GM13977 (cell line): ENCODE data around the gene CAMTA1.

Experiments
- DNase-seq: peaks from one replicate; pipeline ENCODE4 v3.0.0; 2012; ENCODE audit warnings: low spot score
- CTCF ChIP-seq: IDR thresholded peaks from 2 replicates; pipeline ENCODE4 v1.5.1; 2012; ENCODE audit warnings: mild to moderate bottlenecking, control low read depth; ENCODE audit not compliant: insufficient read depth; ENCODE audit errors: extremely low read depth, missing control alignments
- in situ Hi-C: fragments of 300-500 bp; cut with MboI; formaldehyde crosslinking; loops from one replicate; pipeline ENCODE4 v1.12.0; 2022; ENCODE audit warnings: low sequenced_read_pairs, low pct_unique_long_range_greater_than_20kb, mixed read lengths, inconsistent platforms; ENCODE audit not compliant: unreplicated experiment

Gene CAMTA1

GRCh38 chr1:7568053-7568452, 782.8 kb downstream of the CAMTA1 start:
- no peak for DNase-seq
- in situ Hi-C loops: no loop called here
- no peak for TF ChIP-seq CTCF

- TF ChIP-seq CTCF: no peak
- in situ Hi-C loops: no loop called here
- no peak for DNase-seq
Measured at GRCh38 chr1:7568901-7569524, 783.8 kb downstream of the CAMTA1 start.

- in situ Hi-C loops: no loop called here
- TF ChIP-seq CTCF: no peak
- no peak for DNase-seq
Measured at GRCh38 chr1:7570311-7570710, 785.1 kb downstream of the CAMTA1 start.

- in situ Hi-C loops: no loop called here
- TF ChIP-seq CTCF: no peak
- DNase-seq: no peak
Measured at GRCh38 chr1:7572654-7573152, 787.4 kb downstream of the CAMTA1 start.

- in situ Hi-C loops: no loop called here
- DNase-seq: no peak
- no peak for TF ChIP-seq CTCF
Measured at GRCh38 chr1:7573481-7573880, 788.2 kb downstream of the CAMTA1 start.

GRCh38 chr1:7574121-7575040, 789.1 kb downstream of the CAMTA1 start:
- no peak for DNase-seq
- TF ChIP-seq CTCF: no peak
- in situ Hi-C loops: no loop called here
